Measurements from ENCODE around the gene IARS2. TPM values are rescaled to one million over a fixed set of nuclear protein-coding genes. Genes with fewer than 3 reads are reported as not detected.
"Not testable (repeated sequence)": the region's sequence is repeated elsewhere in the genome, so short reads cannot be mapped to it uniquely, and the experiment has no call there.

The IARS2 gene
- total RNA-seq, 2 donors from 2014 or later = 47.5 to 53.8 TPM

GRCh38 chr1:220164116-220164515 is 70.2 kb downstream of the IARS2 start:
- Mint-ChIP-seq H3K4me1 (ENCODE audit: low read depth in 2 of 2) (peaks cover 0 to 1% of the 10 kb centered on the region in 2 donors), H3K27me3 (no peaks in the 10 kb centered on the region), H3K36me3 (peaks cover 18% of the 10 kb centered on the region), H3K9me3 (no peaks in the 10 kb centered on the region), H3K27ac (no peak overlapping the region), H3K4me3 (no peak overlapping the region)
- DNase-seq (ENCODE audit: low spot score) (no peak), ATAC-seq (no peak)

GRCh38 chr1:220164517-220164916 is 70.6 kb downstream of the IARS2 start:
- H3K4me3 Mint-ChIP-seq = no peak overlapping the region

GRCh38 chr1:220166853-220167252 is 72.9 kb downstream of the IARS2 start:
- Mint-ChIP-seq H3K27me3 (no peaks in the 10 kb centered on the region), H3K36me3 (peaks cover 36% of the 10 kb centered on the region), H3K4me1 (ENCODE audit: low read depth in 2 of 2) (peaks cover 0 to 4% of the 10 kb centered on the region in 2 donors), H3K9me3 (no peaks in the 10 kb centered on the region), H3K4me3 (no peak overlapping the region), H3K27ac (no peak overlapping the region)
- ATAC-seq = no peak
- no peak for DNase-seq (ENCODE audit: low spot score)

More at GRCh38 chr1:220164517-220164916, 70.6 kb downstream of the IARS2 start:
- Mint-ChIP-seq H3K36me3 (peaks cover 22% of the 10 kb centered on the region), H3K27me3 (no peaks in the 10 kb centered on the region), H3K4me1 (ENCODE audit: low read depth in 2 of 2) (peaks cover 0 to 4% of the 10 kb centered on the region in 2 donors), H3K9me3 (no peaks in the 10 kb centered on the region), H3K27ac (no peak overlapping the region)
- no peak for DNase-seq (ENCODE audit: low spot score)
- ATAC-seq = no peak

GRCh38 chr1:220169887-220170286 is 76.0 kb downstream of the IARS2 start:
- not testable (repeated sequence) for ATAC-seq; H3K4me3 Mint-ChIP-seq; H3K27me3 Mint-ChIP-seq; H3K4me1 Mint-ChIP-seq (ENCODE audit: low read depth in 2 of 2); H3K27ac Mint-ChIP-seq; DNase-seq (ENCODE audit: low spot score); H3K9me3 Mint-ChIP-seq
- H3K36me3 Mint-ChIP-seq = peaks cover 42% of the 10 kb centered on the region

GRCh38 chr1:220170836-220171526 is 77.0 kb downstream of the IARS2 start:
- Mint-ChIP-seq H3K4me3 (no peak overlapping the region), H3K36me3 (peaks cover 42% of the 10 kb centered on the region), H3K4me1 (ENCODE audit: low read depth in 2 of 2) (peaks cover 0 to 9% of the 10 kb centered on the region in 2 donors), H3K27ac (no peak overlapping the region), H3K27me3 (no peaks in the 10 kb centered on the region), H3K9me3 (no peaks in the 10 kb centered on the region)
- DNase-seq (ENCODE audit: low spot score) = no peak
- ATAC-seq = no peak

- Mint-ChIP-seq H3K27ac (no peak overlapping the region), H3K4me3 (no peak overlapping the region), H3K4me1 (ENCODE audit: low read depth in 2 of 2) (peaks cover 5 to 6% of the 10 kb centered on the region in 2 donors), H3K9me3 (no peaks in the 10 kb centered on the region), H3K36me3 (peaks cover 26% of the 10 kb centered on the region), H3K27me3 (no peaks in the 10 kb centered on the region)
- DNase-seq (ENCODE audit: low spot score) (no peak), ATAC-seq (peak in 1 of 2 donors; percentile 20)
These were observed 82.6 kb downstream of the IARS2 start for GRCh38 chr1:220176540-220176939.

GRCh38 chr1:220182111-220182510 is 88.2 kb downstream of the IARS2 start:
- H3K27me3 Mint-ChIP-seq = no peaks in the 10 kb centered on the region
- peaks cover 0 to 4% of the 10 kb centered on the region in 2 donors for H3K4me1 Mint-ChIP-seq (ENCODE audit: low read depth in 2 of 2)
- H3K9me3 Mint-ChIP-seq = no peaks in the 10 kb centered on the region
- ATAC-seq (no peak), DNase-seq (ENCODE audit: low spot score) (no peak)
- peaks cover 16% of the 10 kb centered on the region for H3K36me3 Mint-ChIP-seq
- H3K27ac Mint-ChIP-seq = no peak overlapping the region
- H3K4me3 Mint-ChIP-seq = no peak overlapping the region

GRCh38 chr1:220182656-220183055 is 88.7 kb downstream of the IARS2 start:
- peaks cover 0 to 3% of the 10 kb centered on the region in 2 donors for H3K4me1 Mint-ChIP-seq (ENCODE audit: low read depth in 2 of 2)
- H3K27me3 Mint-ChIP-seq = no peaks in the 10 kb centered on the region
- H3K27ac Mint-ChIP-seq = no peak overlapping the region
- ATAC-seq (no peak), DNase-seq (ENCODE audit: low spot score) (no peak)
- no peak overlapping the region for H3K4me3 Mint-ChIP-seq
- H3K9me3 Mint-ChIP-seq = no peaks in the 10 kb centered on the region
- peaks cover 18% of the 10 kb centered on the region for H3K36me3 Mint-ChIP-seq

- H3K4me1 Mint-ChIP-seq (ENCODE audit: low read depth in 2 of 2) = peaks cover 0 to under 1% of the 10 kb centered on the region in 2 donors
- ATAC-seq (no peak), DNase-seq (ENCODE audit: low spot score) (no peak)
- peaks cover 17% of the 10 kb centered on the region for H3K36me3 Mint-ChIP-seq
- no peaks in the 10 kb centered on the region for H3K9me3 Mint-ChIP-seq
- no peaks in the 10 kb centered on the region for H3K27me3 Mint-ChIP-seq
- H3K27ac Mint-ChIP-seq = no peak overlapping the region
- H3K4me3 Mint-ChIP-seq = no peak overlapping the region
These were observed 90.6 kb downstream of the IARS2 start for GRCh38 chr1:220184506-220184905.

- Mint-ChIP-seq H3K36me3 (peaks cover 16% of the 10 kb centered on the region), H3K27me3 (no peaks in the 10 kb centered on the region), H3K27ac (no peak overlapping the region), H3K4me3 (no peak overlapping the region), H3K4me1 (ENCODE audit: low read depth in 2 of 2) (no peaks in the 10 kb centered on the region), H3K9me3 (no peaks in the 10 kb centered on the region)
- ATAC-seq = no peak
- no peak for DNase-seq (ENCODE audit: low spot score)
These were observed 92.8 kb downstream of the IARS2 start for GRCh38 chr1:220186752-220187151.

GRCh38 chr1:220188538-220188937 is 94.6 kb downstream of the IARS2 start:
- H3K4me3 Mint-ChIP-seq = no peak overlapping the region
- no peaks in the 10 kb centered on the region for H3K27me3 Mint-ChIP-seq
- DNase-seq (ENCODE audit: low spot score) (no peak), ATAC-seq (no peak)
- H3K27ac Mint-ChIP-seq = no peak overlapping the region
- H3K9me3 Mint-ChIP-seq = no peaks in the 10 kb centered on the region
- H3K4me1 Mint-ChIP-seq (ENCODE audit: low read depth in 2 of 2) = no peaks in the 10 kb centered on the region
- peaks cover 22% of the 10 kb centered on the region for H3K36me3 Mint-ChIP-seq

- ATAC-seq (no peak), DNase-seq (ENCODE audit: low spot score) (no peak)
- Mint-ChIP-seq H3K36me3 (peaks cover 22% of the 10 kb centered on the region), H3K4me3 (no peak overlapping the region), H3K27ac (no peak overlapping the region), H3K9me3 (no peaks in the 10 kb centered on the region), H3K4me1 (ENCODE audit: low read depth in 2 of 2) (no peaks in the 10 kb centered on the region), H3K27me3 (no peaks in the 10 kb centered on the region)
These were observed 95.9 kb downstream of the IARS2 start for GRCh38 chr1:220189750-220190347.

- Mint-ChIP-seq H3K4me3 (no peak overlapping the region), H3K36me3 (peaks cover 7% of the 10 kb centered on the region), H3K27me3 (no peaks in the 10 kb centered on the region), H3K9me3 (no peaks in the 10 kb centered on the region), H3K27ac (no peak overlapping the region), H3K4me1 (ENCODE audit: low read depth in 2 of 2) (no peaks in the 10 kb centered on the region)
- DNase-seq (ENCODE audit: low spot score) = no peak
- ATAC-seq = no peak
These were observed 101.8 kb downstream of the IARS2 start for GRCh38 chr1:220195701-220196100.

Measured in natural killer cell treated with Interleukin-12 subunit alpha and Interleukin-12 subunit beta and Interleukin-15 and Interleukin-18, amount 100 ng/mL, for 72 hours (primary cell).